HG03571 (cell line): ENCODE data around the gene TULP1.
"Not testable (repeated sequence)": the region's sequence is repeated elsewhere in the genome, so short reads cannot be mapped to it uniquely, and the experiment has no call there.

Experiments used
- ATAC-seq: cut with Tn5 transposase; IDR thresholded peaks from one replicate; pipeline ENCODE4 v1.9.1; 2021; ENCODE audit not compliant: unreplicated experiment

TULP1 gene

GRCh38 chr6:35522151-35522550, 9.5 kb upstream of the TULP1 start:
- ATAC-seq: no peak

- no peak for ATAC-seq
Measured at GRCh38 chr6:35521235-35521634, 8.5 kb upstream of the TULP1 start.

- no peak for ATAC-seq
Measured at GRCh38 chr6:35519313-35520015, 6.8 kb upstream of the TULP1 start.

GRCh38 chr6:35518566-35519312, 6.0 kb upstream of the TULP1 start:
- ATAC-seq: no peak

- ATAC-seq: not testable (repeated sequence)
Measured at GRCh38 chr6:35517978-35518377, 5.3 kb upstream of the TULP1 start.

GRCh38 chr6:35516712-35517111, 4.0 kb upstream of the TULP1 start:
- no peak for ATAC-seq

- ATAC-seq: not testable (repeated sequence)
Measured at GRCh38 chr6:35515939-35516338, 3.2 kb upstream of the TULP1 start.

- ATAC-seq: no peak
Measured at GRCh38 chr6:35514587-35514986, 1.9 kb upstream of the TULP1 start.

- no peak for ATAC-seq
Measured at GRCh38 chr6:35512006-35512405, 690 bp downstream of the TULP1 start.

- no peak for ATAC-seq
Measured at GRCh38 chr6:35511562-35511941, 1.1 kb downstream of the TULP1 start.

GRCh38 chr6:35510916-35511561, 1.7 kb downstream of the TULP1 start:
- no peak for ATAC-seq

- no peak for ATAC-seq
Measured at GRCh38 chr6:35508542-35508941, 4.2 kb downstream of the TULP1 start.

GRCh38 chr6:35508027-35508426, 4.7 kb downstream of the TULP1 start:
- no peak for ATAC-seq

- ATAC-seq: no peak
Measured at GRCh38 chr6:35507221-35507620, 5.5 kb downstream of the TULP1 start.

GRCh38 chr6:35506536-35506935, 6.2 kb downstream of the TULP1 start:
- no peak for ATAC-seq

- ATAC-seq: no peak
Measured at GRCh38 chr6:35505999-35506412, 6.7 kb downstream of the TULP1 start.

- ATAC-seq: no peak
Measured at GRCh38 chr6:35503534-35503933, 9.2 kb downstream of the TULP1 start.

- ATAC-seq: no peak
Measured at GRCh38 chr6:35501784-35502183, 10.9 kb downstream of the TULP1 start.

GRCh38 chr6:35500782-35501181, 11.9 kb downstream of the TULP1 start:
- no peak for ATAC-seq

- ATAC-seq: no peak
Measured at GRCh38 chr6:35499372-35499771, 13.3 kb downstream of the TULP1 start.

GRCh38 chr6:35498422-35499067, 14.2 kb downstream of the TULP1 start:
- ATAC-seq: no peak
